Stimulated activated CD4-positive, alpha-beta T cell treated with anti-CD3 and anti-CD28 coated beads, TNF-alpha, amount 100 ng/mL, for 4 hours (primary cell): ENCODE measurements around the gene ATP13A1.
"Not testable (repeated sequence)": the region's sequence is repeated elsewhere in the genome, so short reads cannot be mapped to it uniquely, and the experiment has no call there.

Experiments used
- DNase-seq, 3 experiments: peaks; one replicate each; pipeline ENCODE4 v3.0.0-alpha.2; 2020; ENCODE audit warnings: low read depth in 3 of 3

Gene ATP13A1

DNA sequence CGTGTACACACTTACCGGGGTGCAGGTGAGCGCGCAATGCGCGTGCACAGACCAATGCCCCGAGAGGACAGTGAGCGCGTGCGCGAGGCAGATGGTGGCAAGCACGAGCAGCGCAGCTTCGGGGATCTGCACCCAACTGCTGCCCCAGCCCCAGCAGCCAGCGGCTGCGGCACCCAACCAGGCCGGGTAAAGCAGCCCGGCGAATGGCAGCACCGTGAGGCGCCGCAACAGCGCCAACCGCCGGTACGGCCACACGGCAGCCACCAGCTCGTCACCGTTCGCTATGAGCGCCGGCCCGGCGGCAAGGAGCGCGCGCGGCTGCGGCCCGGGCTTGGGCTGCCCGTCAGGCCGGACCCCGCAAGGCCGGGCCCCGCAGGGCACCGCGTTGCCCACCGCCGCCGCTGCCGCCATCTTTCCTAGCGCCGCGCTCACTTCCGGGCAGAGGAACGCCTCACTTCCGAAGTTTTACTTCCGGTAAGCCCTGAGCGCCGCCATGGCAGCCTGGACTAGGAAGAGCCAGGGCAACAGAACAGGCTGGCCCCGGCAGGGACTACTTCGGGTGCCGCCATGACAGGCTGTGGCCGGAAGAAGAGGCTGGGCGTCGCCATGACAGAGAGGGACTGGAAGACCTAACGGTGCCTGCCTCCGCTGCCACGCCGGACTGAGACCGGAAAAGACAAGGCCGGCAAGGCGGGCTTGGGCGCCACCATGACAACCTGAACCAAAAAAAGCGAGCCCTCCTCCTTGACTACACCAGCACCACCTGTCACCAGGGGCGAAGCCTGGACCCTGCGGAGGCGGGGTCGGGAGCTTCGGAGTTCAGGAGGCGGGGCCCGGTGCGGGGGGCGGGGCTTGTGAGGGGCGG, at the start of gene ATP13A1:
Gene ATP13A1 (minus strand): TSS at position 421 of the 865 bp plus-strand sequence. CDS start 10 bp downstream, at position 411.
- peak; percentile 82 to 90 (median 86) for DNase-seq

DNA sequence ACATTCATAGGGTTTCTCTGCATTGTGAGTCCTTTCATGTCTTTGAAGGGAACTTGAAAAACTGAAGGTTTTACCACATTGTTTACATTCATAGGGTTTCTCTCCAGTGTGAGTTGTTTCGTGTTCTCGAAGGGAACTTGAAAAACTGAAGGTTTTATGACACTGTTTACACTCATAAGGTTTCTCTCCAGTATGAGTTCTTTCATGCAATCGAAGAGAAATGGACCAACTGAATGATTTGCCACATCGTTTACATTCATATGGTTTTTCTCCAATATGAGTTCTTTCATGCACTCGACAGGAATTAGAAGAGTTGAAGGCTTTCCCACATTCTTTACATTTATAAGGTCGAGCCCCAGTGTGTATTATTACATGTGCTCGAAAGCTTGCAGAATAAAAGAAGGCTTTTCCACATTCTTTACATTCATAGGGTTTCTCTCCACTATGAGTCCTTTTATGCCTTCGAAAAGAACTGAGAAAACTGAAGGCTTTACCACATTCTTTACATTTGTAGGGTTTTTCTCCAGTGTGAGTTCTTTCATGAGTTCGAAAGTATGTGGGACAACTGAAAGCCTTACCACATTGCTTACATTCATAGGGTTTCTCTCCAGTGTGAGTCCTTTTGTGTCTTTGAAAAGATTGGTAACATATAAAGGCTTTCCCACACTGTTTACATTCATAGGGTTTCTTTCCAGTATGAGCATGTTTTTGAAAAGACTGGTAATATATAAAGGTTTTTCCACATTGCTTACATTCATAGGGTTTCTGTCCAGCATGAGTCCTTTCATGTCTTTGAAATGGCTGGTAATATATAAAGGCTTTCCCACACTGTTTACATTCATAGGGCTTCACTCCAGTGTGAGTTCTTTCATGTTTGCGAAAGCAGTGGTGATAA, 48.7 kb upstream of the ATP13A1 start:
- no peak for DNase-seq

DNA sequence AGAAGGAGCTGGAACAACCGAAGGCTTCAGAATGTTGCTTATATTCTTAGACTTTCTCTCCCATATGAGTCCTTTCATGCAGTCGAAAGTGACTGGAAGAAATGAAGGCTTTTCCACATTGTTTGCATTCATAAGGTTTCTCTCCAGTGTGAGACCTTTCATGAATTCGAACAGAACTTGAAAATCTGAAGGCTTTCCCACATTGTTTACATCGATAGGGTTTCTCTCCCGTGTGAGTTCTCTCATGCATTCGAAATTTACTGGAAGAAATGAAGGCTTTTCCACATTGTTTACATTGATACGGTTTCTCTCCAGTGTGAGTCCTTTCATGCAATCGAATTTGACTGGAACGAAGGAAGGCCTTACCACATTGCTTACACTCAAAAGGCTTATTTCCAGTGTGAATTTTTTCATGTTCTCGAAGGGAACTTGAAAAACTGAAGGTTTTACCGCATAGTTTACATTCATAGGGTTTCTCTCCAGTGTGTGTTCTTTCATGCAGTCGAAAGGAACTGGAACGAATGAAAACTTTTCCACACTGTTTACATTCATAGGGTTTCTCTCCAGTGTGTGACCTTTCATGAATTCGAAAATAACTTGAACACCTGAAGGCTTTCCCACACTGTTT, 47.9 kb upstream of the ATP13A1 start:
- DNase-seq = no peak

DNA sequence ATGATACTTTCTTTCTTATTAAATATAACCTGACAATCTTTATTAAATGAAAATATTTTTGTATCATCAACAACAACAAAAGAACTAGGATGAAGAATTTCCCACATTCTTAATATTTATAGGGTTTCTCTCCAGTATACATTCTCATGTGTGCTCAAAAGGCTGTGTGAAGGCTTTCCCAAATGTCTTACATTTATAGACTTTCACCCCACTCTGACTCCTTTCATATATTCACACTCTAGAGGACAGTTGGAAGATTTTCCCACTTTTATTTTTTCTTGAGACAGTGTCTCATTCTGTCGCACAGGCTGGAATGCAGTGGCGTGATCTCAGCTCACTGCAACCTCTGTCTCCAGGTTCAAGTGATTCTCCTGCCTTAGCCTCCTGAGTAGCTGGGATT, 47.0 kb upstream of the ATP13A1 start:
- DNase-seq = no peak

DNA sequence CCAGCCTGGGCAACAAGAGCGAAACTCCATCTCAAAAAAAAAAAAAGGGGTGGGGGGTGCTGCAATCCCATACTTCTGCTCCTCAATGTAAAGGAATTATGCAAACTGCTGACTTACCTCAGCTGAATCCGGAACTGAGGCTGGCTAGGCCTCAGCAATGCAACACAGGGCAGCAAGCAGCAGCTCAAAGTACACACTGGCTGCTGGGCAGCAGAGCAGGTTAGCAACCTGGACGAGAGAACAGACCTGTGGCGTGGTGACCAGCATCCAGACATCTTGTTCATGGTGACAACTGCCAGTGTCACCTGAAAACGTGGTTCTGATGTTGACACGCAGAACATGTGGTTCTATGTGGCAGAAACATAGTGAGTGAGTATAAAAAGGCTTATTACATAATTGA, 41.4 kb upstream of the ATP13A1 start:
- DNase-seq = no peak

DNA sequence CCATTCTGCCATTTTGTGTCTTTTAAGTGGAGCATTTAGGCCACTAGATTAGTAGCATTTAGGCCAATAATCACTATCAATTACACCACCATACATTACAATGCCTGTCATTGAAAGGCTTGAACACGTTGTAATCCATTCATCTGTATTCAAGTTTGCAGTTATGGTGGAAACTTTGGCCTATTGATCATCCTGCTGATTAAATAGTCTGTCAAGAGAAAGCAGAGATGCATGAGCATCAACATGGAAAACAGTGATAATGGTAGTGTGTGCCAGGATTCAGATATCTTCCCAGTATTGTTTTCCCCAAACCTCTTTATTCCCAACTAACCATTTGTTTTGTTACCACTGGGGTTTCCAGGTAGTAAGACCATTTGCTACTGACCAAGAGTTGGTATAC, 37.0 kb upstream of the ATP13A1 start:
- DNase-seq = not testable (repeated sequence)

DNA sequence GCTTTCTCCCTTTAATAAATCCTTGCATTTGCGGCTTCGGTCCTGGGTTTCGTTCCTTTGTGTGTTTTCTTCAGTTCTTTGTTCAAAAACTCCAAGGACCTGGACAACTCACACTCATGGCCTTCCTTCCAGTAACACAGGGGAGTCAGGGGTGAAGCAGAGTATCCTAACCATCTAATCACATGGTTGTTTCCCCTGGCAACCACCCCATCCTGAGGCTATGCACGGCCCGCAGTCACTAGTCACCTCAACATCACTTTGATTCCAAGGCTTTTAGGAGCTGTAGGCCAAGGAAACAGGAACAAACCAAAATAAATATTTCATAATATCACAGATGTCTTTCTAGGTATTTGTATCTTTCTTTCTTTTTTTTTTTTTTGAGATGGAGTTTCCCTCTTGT, 34.1 kb upstream of the ATP13A1 start:
- DNase-seq = no peak

DNA sequence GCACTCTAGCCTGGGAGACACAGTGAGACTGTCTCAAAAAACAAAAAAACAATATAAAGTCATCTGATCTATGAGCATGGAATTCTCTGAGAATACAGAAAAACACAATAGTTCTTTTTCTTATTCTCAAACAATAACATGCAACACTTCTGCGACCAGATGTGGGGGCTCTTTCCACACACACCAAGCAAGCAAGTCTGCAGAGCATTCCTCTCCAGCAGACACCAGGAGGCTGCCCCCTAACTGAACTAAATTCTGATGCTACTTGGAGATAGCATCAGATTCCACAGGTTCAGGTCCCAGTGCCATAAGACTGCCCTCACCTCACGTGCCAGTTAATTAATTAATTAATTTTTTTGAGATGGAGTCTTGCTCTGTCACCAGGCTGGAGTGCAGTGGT, 32.9 kb upstream of the ATP13A1 start:
- no peak for DNase-seq

DNA sequence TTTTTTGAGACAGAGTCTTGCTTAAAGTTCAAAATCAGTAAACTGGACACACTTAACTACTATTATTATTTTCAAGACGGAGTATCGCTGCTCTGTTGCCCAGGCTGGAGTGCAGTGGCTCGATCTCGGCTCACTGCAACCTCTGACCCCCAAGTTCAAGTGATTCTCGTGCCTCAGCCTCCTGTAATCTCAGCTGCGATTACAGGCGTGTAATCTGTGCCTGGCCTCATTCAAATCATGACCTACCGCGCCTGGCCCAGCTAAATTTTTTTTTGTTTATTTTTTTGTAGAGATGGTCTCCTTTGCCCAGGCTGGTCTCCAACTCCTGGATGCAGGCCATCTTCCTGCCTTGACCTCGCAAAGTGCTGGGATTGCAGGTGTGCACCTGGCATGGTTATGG, 28.2 kb upstream of the ATP13A1 start:
- DNase-seq = no peak

DNA sequence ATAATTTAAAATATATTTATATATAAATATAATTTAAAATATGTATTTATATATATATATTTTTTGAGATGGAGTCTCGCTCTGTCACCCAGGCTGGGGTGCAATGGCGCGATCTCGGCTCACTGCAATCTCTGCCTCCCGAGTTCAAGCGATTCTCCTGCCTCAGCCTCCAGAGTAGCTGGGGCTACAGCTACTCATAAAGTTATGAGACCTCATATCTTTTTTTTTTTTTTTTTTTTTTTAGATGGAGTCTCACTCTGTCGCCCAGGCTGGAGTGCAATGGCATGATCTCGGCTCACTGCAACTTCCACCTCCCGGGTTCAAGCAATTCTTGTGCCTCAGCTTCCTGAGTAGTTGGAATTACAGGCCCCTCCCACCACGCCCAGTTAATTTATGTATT, 25.5 kb upstream of the ATP13A1 start:
- DNase-seq = not testable (repeated sequence)

DNA sequence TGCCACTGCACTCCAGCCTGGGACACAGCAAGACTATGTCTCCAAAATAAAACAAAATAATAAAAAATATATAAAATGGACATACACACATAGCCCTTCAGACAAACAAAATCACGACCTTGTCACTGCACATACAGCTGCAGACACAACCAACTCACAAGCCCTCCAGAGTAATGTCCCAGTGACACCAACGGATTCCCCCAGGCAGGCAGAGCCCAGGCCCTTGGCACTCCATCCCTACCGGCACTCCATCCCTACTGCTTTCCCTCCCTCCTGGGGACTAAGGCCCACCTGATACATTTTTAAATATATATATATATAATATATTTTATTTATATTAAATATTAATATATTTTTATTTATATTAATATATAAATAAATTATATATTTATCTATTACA, 23.6 kb upstream of the ATP13A1 start:
- DNase-seq = no peak

DNA sequence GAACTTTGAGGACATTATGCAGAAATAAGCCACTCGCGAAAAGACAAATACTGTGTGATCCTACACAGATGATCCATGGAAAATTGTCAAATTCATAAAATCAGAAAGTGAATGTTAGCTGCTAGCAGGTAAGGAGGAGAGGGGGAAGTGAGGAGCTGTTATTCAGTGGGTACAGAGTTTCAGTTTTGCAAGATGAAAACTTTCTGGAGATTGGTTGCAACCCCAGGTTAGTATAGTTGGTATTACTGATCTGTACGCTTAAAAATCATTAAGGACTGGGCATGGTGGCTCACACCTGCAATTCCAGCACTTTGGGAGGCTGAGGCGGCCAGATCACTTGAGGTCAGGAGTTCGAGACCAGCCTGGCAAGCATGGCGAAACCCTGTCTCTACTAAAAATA, 23.1 kb upstream of the ATP13A1 start:
- DNase-seq = no peak

DNA sequence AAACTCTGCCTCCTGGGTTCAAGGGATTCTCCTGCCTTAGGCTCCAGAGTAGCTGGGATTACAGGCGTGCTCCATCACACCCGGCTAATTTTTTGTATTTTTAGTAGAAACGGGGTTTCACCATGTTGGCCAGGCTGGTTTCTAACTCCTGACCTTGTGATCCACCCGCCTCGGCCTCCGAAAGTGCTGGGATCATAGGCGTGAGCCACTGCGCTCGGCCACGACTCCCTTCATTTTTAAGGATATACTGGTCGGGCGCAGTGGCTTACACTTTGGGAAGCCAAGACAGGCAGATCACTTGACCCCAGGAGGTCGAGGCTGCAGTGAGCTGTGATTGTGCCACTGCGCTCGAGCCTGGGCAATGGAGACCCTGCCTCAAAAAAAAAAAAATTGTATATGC, 22.6 kb upstream of the ATP13A1 start:
- DNase-seq = not testable (repeated sequence)

DNA sequence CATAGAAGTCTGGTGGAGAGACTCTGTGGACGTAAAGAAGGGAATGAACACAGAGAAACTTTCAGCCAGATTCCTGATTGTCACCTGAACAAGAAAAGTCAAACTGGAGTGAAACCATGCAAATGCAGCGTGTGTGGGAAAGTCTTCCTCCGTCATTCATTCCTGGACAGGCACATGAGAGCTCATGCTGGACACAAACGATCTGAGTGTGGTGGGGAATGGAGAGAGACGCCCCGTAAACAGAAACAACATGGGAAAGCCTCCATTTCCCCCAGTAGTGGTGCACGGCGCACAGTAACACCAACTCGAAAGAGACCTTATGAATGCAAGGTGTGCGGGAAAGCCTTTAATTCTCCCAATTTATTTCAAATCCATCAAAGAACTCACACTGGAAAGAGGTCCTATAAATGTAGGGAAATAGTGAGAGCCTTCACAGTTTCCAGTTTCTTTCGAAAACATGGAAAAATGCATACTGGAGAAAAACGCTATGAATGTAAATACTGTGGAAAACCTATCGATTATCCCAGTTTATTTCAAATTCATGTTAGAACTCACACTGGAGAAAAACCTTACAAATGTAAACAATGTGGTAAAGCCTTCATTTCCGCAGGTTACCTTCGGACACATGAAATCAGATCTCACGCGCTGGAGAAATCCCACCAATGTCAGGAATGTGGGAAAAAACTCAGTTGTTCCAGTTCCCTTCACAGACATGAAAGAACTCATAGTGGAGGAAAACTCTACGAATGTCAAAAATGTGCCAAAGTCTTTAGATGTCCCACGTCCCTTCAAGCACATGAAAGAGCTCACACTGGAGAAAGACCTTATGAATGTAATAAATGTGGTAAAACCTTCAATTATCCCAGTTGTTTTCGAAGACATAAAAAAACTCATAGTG, 15.9 kb upstream of the ATP13A1 start:
- no peak for DNase-seq

DNA sequence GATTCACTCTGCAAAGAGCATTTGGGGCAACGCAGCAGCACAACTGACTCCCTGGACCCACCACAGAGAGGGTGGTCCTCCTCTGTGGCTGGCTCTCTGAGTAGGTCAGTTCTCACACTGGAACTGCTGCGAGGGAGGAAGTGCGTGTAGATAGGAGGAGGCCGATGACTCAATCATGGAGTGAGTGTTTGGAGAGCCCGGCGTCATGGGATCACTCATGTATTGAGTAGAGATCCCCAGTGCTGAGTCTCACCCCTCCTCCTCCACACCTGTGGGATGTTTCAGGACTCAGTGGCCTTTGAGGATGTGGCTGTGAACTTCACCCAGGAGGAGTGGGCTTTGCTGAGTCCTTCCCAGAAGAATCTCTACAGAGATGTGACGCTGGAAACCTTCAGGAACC, 14.1 kb upstream of the ATP13A1 start:
- DNase-seq = no peak

DNA sequence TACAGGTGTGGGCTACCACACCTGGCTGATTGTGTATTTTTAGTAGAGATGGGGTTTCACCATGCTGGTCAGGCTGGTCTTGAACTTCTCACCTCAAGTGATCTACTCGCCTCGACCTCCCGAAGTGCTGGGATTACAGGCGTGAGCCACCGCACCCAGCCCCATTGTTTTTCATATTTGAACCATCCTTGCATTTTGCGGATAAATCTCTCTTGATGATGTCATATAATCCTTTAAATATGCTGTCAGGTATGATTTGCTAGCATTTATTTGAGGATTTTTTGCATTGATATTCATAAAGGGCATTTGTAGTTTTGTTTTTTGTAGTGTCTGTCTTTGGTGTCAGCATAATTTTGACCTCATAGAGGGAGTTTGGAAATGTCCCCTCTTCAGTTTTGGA, 10.8 kb upstream of the ATP13A1 start:
- DNase-seq = no peak

DNA sequence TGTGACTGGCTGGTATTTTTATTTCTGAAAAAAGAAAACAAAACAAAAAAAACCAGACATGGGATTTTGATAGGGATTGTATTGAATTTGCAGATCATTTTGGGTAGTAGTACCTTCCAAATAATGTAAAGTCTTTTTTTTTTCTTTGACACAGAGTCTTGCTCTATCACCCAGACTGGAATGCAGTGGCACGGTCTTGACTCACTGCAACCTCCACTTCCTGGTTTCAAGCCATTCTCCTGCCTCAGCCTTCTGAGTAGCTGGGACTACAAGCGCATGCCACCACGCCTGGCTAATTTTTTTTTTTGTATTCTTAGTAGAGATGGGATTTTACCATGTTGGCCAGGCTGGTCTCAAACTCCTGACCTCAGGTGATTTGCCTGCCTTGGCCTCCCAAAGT, 9.3 kb upstream of the ATP13A1 start:
- DNase-seq = no peak

DNA sequence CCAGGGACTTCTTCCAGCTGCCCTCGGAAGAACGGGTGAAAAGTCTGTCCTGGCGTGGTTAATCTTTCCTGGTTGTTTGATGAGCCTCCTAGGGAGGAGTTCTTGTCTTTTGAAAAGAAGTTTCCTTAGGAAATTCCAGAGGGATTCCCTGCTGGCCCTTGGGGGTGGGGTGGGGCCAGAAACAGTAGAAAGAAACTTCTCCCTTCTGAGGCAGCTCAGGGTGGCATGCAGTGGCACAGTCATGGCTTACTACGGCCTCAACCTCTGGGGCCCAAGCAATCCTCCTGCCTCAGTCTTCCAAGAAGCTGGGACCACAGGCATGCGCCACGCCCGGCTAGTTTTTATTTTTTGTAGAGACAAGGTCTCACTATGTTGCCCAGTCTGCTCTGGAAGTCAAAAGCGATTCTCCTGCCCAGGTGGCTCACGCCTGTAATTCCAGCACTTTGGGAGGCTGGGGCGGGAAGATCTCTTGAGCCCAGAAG, 6.6 kb upstream of the ATP13A1 start:
- DNase-seq = no peak

DNA sequence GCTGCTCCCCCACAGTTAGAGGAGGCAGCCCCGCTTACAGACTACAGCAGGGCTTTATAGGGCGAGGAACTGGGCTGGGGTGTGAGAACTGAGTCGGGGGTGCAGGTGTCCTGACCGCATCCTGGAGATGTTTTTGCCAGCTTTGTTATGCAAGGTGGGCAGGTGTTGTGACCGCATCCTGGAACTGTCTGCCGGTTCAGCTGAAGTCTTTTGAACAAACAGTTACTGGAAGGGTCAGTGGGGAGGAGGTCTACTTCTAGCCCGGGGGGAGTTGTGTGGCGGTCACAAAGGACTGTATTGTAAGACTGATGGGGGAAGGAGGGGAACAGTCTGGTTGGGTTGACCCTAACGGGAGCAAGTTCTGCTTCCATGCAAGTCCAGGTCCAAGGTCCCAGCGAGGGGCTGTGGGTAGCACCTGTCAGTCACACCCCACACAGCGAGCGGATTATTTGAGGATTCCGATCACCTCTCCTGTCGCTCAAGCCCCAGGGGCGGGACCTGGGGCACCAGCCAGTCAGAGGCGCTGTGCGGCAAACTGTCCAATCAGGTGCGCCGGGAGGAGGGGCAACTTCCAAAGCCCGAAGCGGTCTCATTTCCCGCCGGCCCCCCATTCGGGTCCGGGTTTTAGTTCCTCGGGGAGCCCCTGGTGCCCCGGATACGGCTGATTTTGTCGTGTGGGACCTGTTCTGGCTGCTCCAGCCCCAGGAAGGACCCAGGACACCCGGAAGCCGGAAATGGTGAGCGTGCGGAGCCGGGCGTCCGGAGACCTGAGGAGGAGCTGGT, 4.9 kb upstream of the ATP13A1 start, which contains the start of gene ZNF101:
Gene ZNF101 (plus strand): TSS at position 610 of the 783 bp plus-strand sequence. CDS start 125 bp downstream, at position 735.
- DNase-seq = peak; percentile 87 to 88 (median 87)

DNA sequence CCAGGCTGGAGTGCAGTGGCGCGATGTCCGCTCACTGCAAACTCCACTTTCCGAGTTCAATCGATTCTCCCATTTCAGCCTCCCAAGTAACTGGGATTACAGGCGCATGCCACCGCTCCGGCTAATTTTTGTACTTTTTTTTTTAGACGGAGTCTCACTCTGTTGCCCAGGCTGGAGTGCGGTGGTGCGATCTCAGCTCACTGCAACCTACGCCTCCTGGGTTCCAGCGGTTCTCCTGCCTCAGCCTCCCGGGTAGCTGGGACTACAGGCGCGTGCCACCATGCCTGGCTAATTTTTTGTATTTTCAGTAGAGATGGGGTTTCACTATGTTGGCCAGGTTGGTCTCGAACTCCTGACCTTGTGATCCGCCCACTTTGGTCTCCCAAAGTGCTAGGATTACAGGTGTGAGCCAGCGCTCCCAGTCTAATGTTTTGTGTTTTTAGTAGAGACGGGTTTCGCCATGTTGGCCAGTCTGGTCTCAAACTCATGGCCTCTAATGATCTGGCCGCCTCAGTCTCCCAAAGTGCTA, 2.0 kb upstream of the ATP13A1 start:
- DNase-seq = not testable (repeated sequence)
